GM12878 (cell line): Measurements from ENCODE around the gene ZNF700. TPM values are rescaled to one million over a fixed set of nuclear protein-coding genes. Genes with fewer than 3 reads are reported as not detected.
A peak's percentile ranks its signal among the peaks of the same experiment; 100 is the strongest.

Source experiments
- ATAC-seq: fragments of 200-7000 bp; cut with Tn5 transposase; 3 replicates; pipeline ENCODE4 v1.9.1; 2020; ENCODE audit warnings: mild to moderate bottlenecking, moderate library complexity
- BruUV-seq: library from RNA; stranded (reverse); fragments of 400-500 nt; replicated peaks from 2 replicates; lab custom pipeline; 2021; lab: Mats Ljungman, UMichigan
- CTCF ChIA-PET: fragments of 300-600 bp; sonication (Branson Sonifier 250); formaldehyde crosslinking; extraction: SDS; loops from one replicate; lab custom pipeline; 2021; ENCODE audit warnings: inconsistent platforms; lab: Yijun Ruan, JAX
- POLR2A ChIA-PET: fragments of 350-600 bp; formaldehyde crosslinking; extraction: SDS; loops from one replicate; lab custom pipeline; 2021; ENCODE audit warnings: inconsistent platforms; lab: Charles Lee
- RAD21 ChIA-PET: fragments of 300-600 bp; sonication (Branson Sonifier 250); formaldehyde crosslinking; loops from one replicate; lab custom pipeline; 2023; ENCODE audit warnings: antibody characterized with exemption; ENCODE audit not compliant: unreplicated experiment; lab: Charles Lee
- SMC1A ChIA-PET: fragments of 300-600 bp; sonication (Branson Sonifier 250); formaldehyde crosslinking; loops from one replicate; lab custom pipeline; 2023; ENCODE audit not compliant: unreplicated experiment, uncharacterized antibody; lab: Charles Lee
- DNase-seq: peaks from one replicate; pipeline ENCODE4 v3.0.0-alpha.2; 2011; ENCODE audit warnings: low read depth, low spot score
- FAIRE-seq: peaks from 3 replicates; lab custom pipeline; 2011; peaks lifted over from hg19 to GRCh38; lab: Jason Lieb, UNC
- H2AFZ ChIP-seq: 2 replicates; pipeline ENCODE4 v1.6.0; 2011; ENCODE audit warnings: low read depth, low read length, control low read depth; ENCODE audit not compliant: control insufficient read depth
- H3K27ac ChIP-seq: 2 replicates; pipeline ENCODE4 v1.5.1; 2011; ENCODE audit warnings: control low read depth; ENCODE audit not compliant: control insufficient read depth, insufficient read depth
- H3K27me3 ChIP-seq, 2 experiments: replicated peaks in 1 of 2; 2 replicates each; pipeline versions ENCODE4 v1.6.0 to v1.6.1; 2011; ENCODE audit warnings: low read length in 1 of 2; ENCODE audit not compliant: control insufficient read depth in 2 of 2, insufficient read depth in 2 of 2
- H3K36me3 ChIP-seq, 2 experiments: 2 replicates each; pipeline ENCODE4 v1.5.1; 2011; ENCODE audit warnings: low read length in 1 of 2; ENCODE audit not compliant: control insufficient read depth in 2 of 2, insufficient read depth in 2 of 2
- H3K4me1 ChIP-seq: 2 replicates; pipeline ENCODE4 v1.6.1; 2011; ENCODE audit warnings: mild to moderate bottlenecking, low read length, moderate library complexity, mixed read lengths; ENCODE audit not compliant: control insufficient read depth, insufficient read depth
- H3K4me2 ChIP-seq: 2 replicates; pipeline ENCODE4 v1.6.0; 2011; ENCODE audit warnings: control low read depth; ENCODE audit not compliant: control insufficient read depth, insufficient read depth
- H3K4me3 ChIP-seq: fragments of 200-600 bp; sonication (generic); 2 replicates; pipeline ENCODE4 v1.5.1; 2016
- H3K79me2 ChIP-seq: 2 replicates; pipeline ENCODE4 v1.6.0; 2011; ENCODE audit warnings: low read length; ENCODE audit not compliant: control insufficient read depth, insufficient read depth
- H3K9ac ChIP-seq: 2 replicates; pipeline ENCODE4 v1.8.0; 2011; ENCODE audit warnings: low read length, control low read depth, mixed read lengths; ENCODE audit not compliant: control insufficient read depth, insufficient read depth
- H3K9me3 ChIP-seq: replicated peaks from 3 replicates; pipeline ENCODE4 v1.5.1; 2011; ENCODE audit warnings: mild to moderate bottlenecking, low read length; ENCODE audit not compliant: control insufficient read depth, insufficient read depth
- H4K20me1 ChIP-seq: 2 replicates; pipeline ENCODE4 v1.6.0; 2011; ENCODE audit not compliant: control insufficient read depth, insufficient read depth
- BCL11A ChIP-seq: IDR thresholded peaks from 2 replicates; pipeline ENCODE4 v1.6.1; 2011; ENCODE audit warnings: low read depth, low read length
- BHLHE40 ChIP-seq, 2 experiments: fragments of 450-650 bp in 1 of 2; IDR thresholded peaks; 2 replicates each; pipeline ENCODE4 v1.6.1; 2011 to 2017; ENCODE audit warnings: low read depth in 2 of 2, borderline replicate concordance in 1 of 2, improper control_type of control experiment in 1 of 2, low read length in 1 of 2, mild to moderate bottlenecking in 1 of 2
- ETV6 ChIP-seq, 2 experiments: fragments of 450-650 bp in 1 of 2; IDR thresholded peaks in 1 of 2; conservative IDR thresholded peaks in 1 of 2; 2 replicates each; pipeline ENCODE4 v1.6.1; 2014; ENCODE audit warnings: antibody characterized with exemption in 1 of 2, borderline replicate concordance in 1 of 2, low read depth in 1 of 2, mild to moderate bottlenecking in 1 of 2, moderate library complexity in 1 of 2
- FOXM1 ChIP-seq: IDR thresholded peaks from 2 replicates; pipeline ENCODE4 v1.6.1; 2012; ENCODE audit warnings: low read depth, mild to moderate bottlenecking, inconsistent platforms, low read length, moderate library complexity
- JUNB ChIP-seq: IDR thresholded peaks from 2 replicates; pipeline ENCODE4 v1.6.1; 2016; ENCODE audit warnings: antibody characterized with exemption, mild to moderate bottlenecking
- KDM1A ChIP-seq: fragments of 200-600 bp; sonication (generic); IDR thresholded peaks from 2 replicates; pipeline ENCODE4 v1.6.1; 2016; ENCODE audit warnings: borderline replicate concordance
- LARP7 ChIP-seq: fragments of 450-650 bp; IDR thresholded peaks from 2 replicates; pipeline ENCODE4 v1.6.1; 2017; ENCODE audit warnings: mild to moderate bottlenecking
- MTA3 ChIP-seq: IDR thresholded peaks from 2 replicates; pipeline ENCODE4 v1.6.1; 2012; ENCODE audit warnings: low read length, inconsistent platforms, borderline replicate concordance
- PAX8 ChIP-seq: fragments of 450-650 bp; IDR thresholded peaks from 2 replicates; pipeline ENCODE4 v1.6.1; 2017; ENCODE audit warnings: mild to moderate bottlenecking, moderate library complexity
- POLR2AphosphoS2 ChIP-seq: IDR thresholded peaks from 2 replicates; pipeline ENCODE4 v1.6.1; 2011; ENCODE audit warnings: low read depth, mild to moderate bottlenecking, low read length, improper control_type of control experiment, moderate library complexity
- RAD21 ChIP-seq: IDR thresholded peaks from 2 replicates; pipeline ENCODE4 v1.6.1; 2011; ENCODE audit warnings: mild to moderate bottlenecking, low read depth, low read length, moderate library complexity; ENCODE audit not compliant: insufficient read depth
- SMAD5 ChIP-seq: IDR thresholded peaks from 2 replicates; pipeline ENCODE4 v1.6.1; 2016; ENCODE audit warnings: antibody characterized with exemption, low read depth
- SMC3 ChIP-seq: IDR thresholded peaks from 2 replicates; pipeline ENCODE4 v1.6.1; 2011; ENCODE audit warnings: low read length, improper control_type of control experiment, borderline replicate concordance
- STAT1 ChIP-seq: fragments of 450-650 bp; conservative IDR thresholded peaks from 2 replicates; pipeline ENCODE4 v1.6.1; 2014; ENCODE audit warnings: antibody characterized with exemption, mild to moderate bottlenecking
- TCF12 ChIP-seq: IDR thresholded peaks from 2 replicates; pipeline ENCODE4 v1.6.1; 2011; ENCODE audit warnings: low read depth, mild to moderate bottlenecking, low read length
- TCF3 ChIP-seq: IDR thresholded peaks from 2 replicates; pipeline ENCODE4 v1.6.1; 2012; ENCODE audit warnings: low read depth, mild to moderate bottlenecking, low read length, borderline replicate concordance; ENCODE audit not compliant: insufficient read depth
- WGBS: methylation state at CpG from one replicate; pipeline ENCODE4 v1.1.6; 2016; ENCODE audit warnings: low lambda C conversion rate; ENCODE audit not compliant: insufficient replicate concordance, insufficient coverage; ENCODE audit errors: missing lambda C conversion rate; 5-methylcytosine and 5-hydroxymethylcytosine counted together
- in situ Hi-C: fragments of 300-500 bp; cut with MboI; formaldehyde crosslinking; loops from 9 replicates; pipeline ENCODE4 v1.14.3; 2018; ENCODE audit warnings: mixed read lengths
- intact Hi-C: fragments of 100-400 bp; cut with micrococcal nuclease; formaldehyde crosslinking; loops from one replicate; pipeline ENCODE4 v1.14.2; 2022; ENCODE audit not compliant: unreplicated experiment
- polyA plus RNA-seq, 11 experiments: library from polyadenylated mRNA; depleted of rRNA in 4 of 11; unstranded in 6 of 11; stranded (reverse) in 5 of 11; fragments of >200 nt; fragmentation: Nextera tagmentation in 4 of 11; fragmentation: Illumina TruSeq in 1 of 11; extraction: Ambion mirVana in 4 of 11; extraction: Trizol in 1 of 11; gene quantifications; 1 replicate in 1 of 11; 2 replicates in 10 of 11; pipeline versions ENCODE4 v1.2.1 to v1.2.3, GENCODE V29; 2011 to 2016; ENCODE audit warnings: inconsistent platforms in 2 of 11, missing spikeins in 2 of 11, low read depth in 1 of 11
- total RNA-seq, 4 experiments: library from RNA; depleted of rRNA in 3 of 4; stranded (reverse); fragments of >200 nt in 3 of 4; fragmentation: Illumina TruSeq in 1 of 4; extraction: Trizol in 1 of 4; gene quantifications; 2 replicates each; pipeline versions ENCODE4 v1.2.1 to v1.2.3, GENCODE V29; 2013 to 2021
- TF ChIP-seq, protein P1 (sequence below): fragments of 450-650 bp; IDR thresholded peaks from 2 replicates; pipeline ENCODE4 v1.6.1; 2018; ENCODE audit warnings: mild to moderate bottlenecking, low read depth, moderate library complexity; ENCODE audit not compliant: partially characterized antibody
- TF ChIP-seq, protein P2 (sequence below), 3 experiments: IDR thresholded peaks in 2 of 3; conservative IDR thresholded peaks in 1 of 3; 2 replicates each; pipeline ENCODE4 v1.5.1; 2011; ENCODE audit warnings: low read depth in 3 of 3, low read length in 3 of 3, mild to moderate bottlenecking in 3 of 3, control low read depth in 2 of 3, moderate library complexity in 2 of 3, inconsistent platforms in 1 of 3, mixed read lengths in 1 of 3; ENCODE audit not compliant: control insufficient read depth in 2 of 3, insufficient read depth in 1 of 3; ENCODE audit errors: extremely low read depth in 1 of 3

Gene ZNF700
- total and polyA plus RNA-seq, 10 of the 15 experiments (the other 5 are each of a cell fraction or from before 2014, with no cell fraction given), result 6.7 to 16.0 (median 11.1) TPM

DNA sequence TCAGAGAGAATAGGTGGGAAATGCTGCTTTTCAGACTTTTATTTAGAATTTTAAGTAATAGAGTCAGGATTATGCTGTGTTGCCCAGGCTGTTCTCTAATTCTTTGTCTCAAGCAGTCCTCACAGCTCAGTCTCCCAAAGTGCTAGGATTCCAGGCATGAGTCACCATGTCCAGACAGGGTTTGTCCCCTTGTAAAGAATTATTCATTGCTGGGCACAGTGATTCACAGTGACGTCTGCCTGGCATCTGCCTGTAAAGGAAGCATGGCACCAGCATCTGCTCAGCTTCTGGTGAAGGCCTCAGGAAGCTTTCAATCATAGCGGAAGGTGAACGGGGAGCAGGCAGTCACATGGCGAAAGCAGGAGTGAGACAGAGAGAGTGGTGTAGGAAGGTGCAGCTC lies 57.6 kb downstream of the ZNF700 start (continued):
- TF ChIP-seq, protein P1, sequence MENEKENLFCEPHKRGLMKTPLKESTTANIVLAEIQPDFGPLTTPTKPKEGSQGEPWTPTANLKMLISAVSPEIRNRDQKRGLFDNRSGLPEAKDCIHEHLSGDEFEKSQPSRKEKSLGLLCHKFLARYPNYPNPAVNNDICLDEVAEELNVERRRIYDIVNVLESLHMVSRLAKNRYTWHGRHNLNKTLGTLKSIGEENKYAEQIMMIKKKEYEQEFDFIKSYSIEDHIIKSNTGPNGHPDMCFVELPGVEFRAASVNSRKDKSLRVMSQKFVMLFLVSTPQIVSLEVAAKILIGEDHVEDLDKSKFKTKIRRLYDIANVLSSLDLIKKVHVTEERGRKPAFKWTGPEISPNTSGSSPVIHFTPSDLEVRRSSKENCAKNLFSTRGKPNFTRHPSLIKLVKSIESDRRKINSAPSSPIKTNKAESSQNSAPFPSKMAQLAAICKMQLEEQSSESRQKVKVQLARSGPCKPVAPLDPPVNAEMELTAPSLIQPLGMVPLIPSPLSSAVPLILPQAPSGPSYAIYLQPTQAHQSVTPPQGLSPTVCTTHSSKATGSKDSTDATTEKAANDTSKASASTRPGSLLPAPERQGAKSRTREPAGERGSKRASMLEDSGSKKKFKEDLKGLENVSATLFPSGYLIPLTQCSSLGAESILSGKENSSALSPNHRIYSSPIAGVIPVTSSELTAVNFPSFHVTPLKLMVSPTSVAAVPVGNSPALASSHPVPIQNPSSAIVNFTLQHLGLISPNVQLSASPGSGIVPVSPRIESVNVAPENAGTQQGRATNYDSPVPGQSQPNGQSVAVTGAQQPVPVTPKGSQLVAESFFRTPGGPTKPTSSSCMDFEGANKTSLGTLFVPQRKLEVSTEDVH, result no peak
- TF ChIP-seq MTA3 (no peak), ETV6 (conservative IDR thresholded peaks at IDR 0.05 in 1 of 2, IDR thresholded peaks at IDR 0.05 in 1 of 2; ENCODE audit: borderline replicate concordance in 1 of 2, low read depth in 1 of 2) (no peak), TCF3 (no peak), JUNB (no peak), PAX8 (no peak), BCL11A (no peak), STAT1 (no peak), POLR2AphosphoS2 (no peak), KDM1A (no peak)

DNA sequence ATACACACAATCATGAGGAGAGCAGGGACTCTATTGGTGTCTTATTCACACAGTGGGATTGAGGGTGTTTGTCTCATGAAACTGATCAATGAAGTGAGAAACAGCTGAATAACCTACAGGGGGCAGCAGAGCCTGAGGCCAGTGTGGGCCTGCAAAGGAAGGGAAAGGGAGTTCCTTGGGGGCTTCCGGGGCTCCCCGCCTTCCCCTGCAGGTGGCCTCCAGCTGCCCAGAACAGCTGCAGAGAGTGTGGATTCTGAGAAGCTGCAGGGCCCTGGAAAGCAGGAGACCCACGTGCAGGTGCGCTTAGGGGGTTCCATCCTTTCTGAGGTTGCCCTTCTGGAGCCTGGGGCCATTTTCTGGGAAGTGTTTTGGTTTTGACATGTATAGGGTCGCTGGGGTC lies 60.1 kb downstream of the ZNF700 start:
- Histone ChIP-seq H3K4me1 (no peaks in the 10 kb centered on the region), H3K9ac (no peak overlapping the region), H2AFZ (no peak overlapping the region), H3K36me3 (no peaks in the 10 kb centered on the region; a peak in 1 of 4 replicates), H4K20me1 (no peaks in the 10 kb centered on the region), H3K4me3 (no peak overlapping the region), H3K27ac (no peak overlapping the region), H3K9me3 (peaks cover 10% of the 10 kb centered on the region), H3K4me2 (no peak overlapping the region), H3K27me3 (no peaks in the 10 kb centered on the region), H3K79me2 (peaks cover 13% of the 10 kb centered on the region)
- DNase-seq (no peak), ATAC-seq (no peak), FAIRE-seq (no peak)
- intact Hi-C loops, result no loop called here
- 28% methylated on average over 5 of the region's 5 CpGs for WGBS
- peak; percentile 93 for TF ChIP-seq TCF12
- TF ChIP-seq RAD21, result peak; percentile 59
- TF ChIP-seq LARP7, result no peak
- TF ChIP-seq TCF3, result peak; percentile 76; the same call in 1 of the 2 replicates
- peak; percentile 15; the same call in 1 of the 2 replicates for TF ChIP-seq FOXM1
- TF ChIP-seq BHLHE40 (IDR thresholded peaks at IDR 0.05; ENCODE audit: borderline replicate concordance in 1 of 2, low read depth in 2 of 2, low read length in 1 of 2), result 0 out of 4 replicates have a peak, but pooled peaks of 1 of the 2 experiments have one; percentile 13
- TF ChIP-seq, protein P2, sequence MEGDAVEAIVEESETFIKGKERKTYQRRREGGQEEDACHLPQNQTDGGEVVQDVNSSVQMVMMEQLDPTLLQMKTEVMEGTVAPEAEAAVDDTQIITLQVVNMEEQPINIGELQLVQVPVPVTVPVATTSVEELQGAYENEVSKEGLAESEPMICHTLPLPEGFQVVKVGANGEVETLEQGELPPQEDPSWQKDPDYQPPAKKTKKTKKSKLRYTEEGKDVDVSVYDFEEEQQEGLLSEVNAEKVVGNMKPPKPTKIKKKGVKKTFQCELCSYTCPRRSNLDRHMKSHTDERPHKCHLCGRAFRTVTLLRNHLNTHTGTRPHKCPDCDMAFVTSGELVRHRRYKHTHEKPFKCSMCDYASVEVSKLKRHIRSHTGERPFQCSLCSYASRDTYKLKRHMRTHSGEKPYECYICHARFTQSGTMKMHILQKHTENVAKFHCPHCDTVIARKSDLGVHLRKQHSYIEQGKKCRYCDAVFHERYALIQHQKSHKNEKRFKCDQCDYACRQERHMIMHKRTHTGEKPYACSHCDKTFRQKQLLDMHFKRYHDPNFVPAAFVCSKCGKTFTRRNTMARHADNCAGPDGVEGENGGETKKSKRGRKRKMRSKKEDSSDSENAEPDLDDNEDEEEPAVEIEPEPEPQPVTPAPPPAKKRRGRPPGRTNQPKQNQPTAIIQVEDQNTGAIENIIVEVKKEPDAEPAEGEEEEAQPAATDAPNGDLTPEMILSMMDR (IDR thresholded peaks at IDR 0.05 in 2 of 3, conservative IDR thresholded peaks at IDR 0.05 in 1 of 3; ENCODE audit: control insufficient read depth in 2 of 3, extremely low read depth in 1 of 3, insufficient read depth in 1 of 3, low read depth in 3 of 3, low read length in 3 of 3), result peak; percentile 26 to 38 (median 33); a peak in 5 of 6 replicates
- 0 out of 2 replicates have a peak, but pooled peaks have one; percentile 17 for TF ChIP-seq SMC3
- TF ChIP-seq SMAD5, result no peak
- BruUV-seq, result no TSS peak
- ChIA-PET CTCF (interaction anchor here (0.6 to 12.9 kb wide), 10 partner anchors 12 to 950 kb away, joined by 3 to 181 read pairs (median 5); partner anchors contain the start of genes ZNF20, ZNF700 and ZNF763), RAD21 (interaction anchor here (0.6 to 9.2 kb wide), 6 partner anchors 20 to 560 kb away, joined by 3 to 105 read pairs (median 6); partner anchors contain the start of genes ZNF20, ZNF700, ZNF763 and ZNF878), SMC1A (interaction anchor here (1.1 to 10.5 kb wide), 4 partner anchors 15 to 156 kb away, joined by 3 to 133 read pairs (median 6); partner anchors contain the start of genes ZNF20, ZNF700 and ZNF878), POLR2A (interaction anchor here (0.7 to 1.0 kb wide), 2 partner anchors 16 to 126 kb away, joined by 3 to 5 read pairs; no protein-coding TSS in a partner anchor)
- in situ Hi-C loops, result no loop called here
